Naive thymus-derived CD4-positive, alpha-beta T cell (primary cell): Measurements from ENCODE around the gene TIRAP. TPM values are rescaled to one million over a fixed set of nuclear protein-coding genes. Genes with fewer than 3 reads are reported as not detected.

Experiments
- ATAC-seq: fragments of 150-1000 bp; cut with Tn5 transposase; 2 replicates; pipeline ENCODE4 v1.10.0; 2021; ENCODE audit warnings: mild to moderate bottlenecking, moderate library complexity
- CTCF ChIA-PET: fragments of 350-600 bp; sonication (Branson Sonifier 250); formaldehyde crosslinking; loops from one replicate; lab custom pipeline; 2021; ENCODE audit warnings: antibody characterized with exemption; lab: Charles Lee
- POLR2A ChIA-PET: fragments of 350-600 bp; sonication (Branson Sonifier 250); formaldehyde crosslinking; loops from one replicate; lab custom pipeline; 2021; ENCODE audit warnings: antibody characterized with exemption, inconsistent platforms; lab: Charles Lee
- DNase-seq, 9 donors: peaks; one replicate each; pipeline versions ENCODE4 v3.0.0 to v3.0.0-alpha.2; 2020 to 2022; ENCODE audit warnings: mixed read lengths in 1 of 9
- H3K27ac ChIP-seq: one replicate; pipeline ENCODE4 v1.7.0; 2013; ENCODE audit warnings: mild to moderate bottlenecking, low read depth, low read length, moderate library complexity
- H3K27me3 ChIP-seq, 2 donors: one replicate each; pipeline ENCODE4 v1.7.0; 2013; ENCODE audit warnings: low read length in 2 of 2, mild to moderate bottlenecking in 2 of 2, moderate library complexity in 2 of 2; ENCODE audit not compliant: control insufficient read depth in 2 of 2, insufficient read depth in 2 of 2
- H3K36me3 ChIP-seq, 3 experiments: 1 replicate in 2 of 3; 2 replicates in 1 of 3; pipeline ENCODE4 v1.7.0; 2013; ENCODE audit warnings: low read length in 3 of 3, mild to moderate bottlenecking in 3 of 3, moderate library complexity in 1 of 3; ENCODE audit not compliant: insufficient read depth in 3 of 3, control insufficient read depth in 2 of 3
- H3K4me1 ChIP-seq, 2 donors: one replicate each; pipeline ENCODE4 v1.7.0; 2013; ENCODE audit warnings: low read length in 2 of 2, mild to moderate bottlenecking in 2 of 2, moderate library complexity in 1 of 2; ENCODE audit not compliant: control insufficient read depth in 2 of 2, insufficient read depth in 2 of 2
- H3K4me3 ChIP-seq: 2 replicates; pipeline ENCODE4 v1.7.0; 2013; ENCODE audit warnings: mild to moderate bottlenecking, low read length
- H3K9me3 ChIP-seq, 3 experiments: 1 replicate in 2 of 3; 2 replicates in 1 of 3; pipeline ENCODE4 v1.7.0; 2013; ENCODE audit warnings: low read length in 3 of 3; ENCODE audit not compliant: control insufficient read depth in 2 of 3
- H3K27ac Mint-ChIP-seq, 9 donors: one replicate each; pipeline ENCODE4 v1.8.0; 2020 to 2022; ENCODE audit warnings: mixed read lengths in 9 of 9, mild to moderate bottlenecking in 8 of 9, moderate library complexity in 5 of 9, inconsistent platforms in 2 of 9
- H3K27me3 Mint-ChIP-seq, 5 donors: one replicate each; pipeline ENCODE4 v1.8.0; 2021 to 2022; ENCODE audit warnings: mixed read lengths in 5 of 5, mild to moderate bottlenecking in 1 of 5
- H3K36me3 Mint-ChIP-seq, 5 donors: one replicate each; pipeline ENCODE4 v1.8.0; 2020 to 2022; ENCODE audit warnings: mixed read lengths in 5 of 5, mild to moderate bottlenecking in 3 of 5, inconsistent platforms in 1 of 5
- H3K4me1 Mint-ChIP-seq, 7 donors: one replicate each; pipeline ENCODE4 v1.8.0; 2020 to 2022; ENCODE audit warnings: mixed read lengths in 7 of 7, mild to moderate bottlenecking in 3 of 7, inconsistent platforms in 1 of 7
- H3K4me3 Mint-ChIP-seq, 10 donors: one replicate each; pipeline ENCODE4 v1.8.0; 2020 to 2022; ENCODE audit warnings: mild to moderate bottlenecking in 10 of 10, mixed read lengths in 10 of 10, moderate library complexity in 6 of 10, inconsistent platforms in 2 of 10
- H3K9me3 Mint-ChIP-seq, 11 donors: one replicate each; pipeline ENCODE4 v1.8.0; 2020 to 2022; ENCODE audit warnings: mixed read lengths in 11 of 11, mild to moderate bottlenecking in 4 of 11, inconsistent platforms in 1 of 11, moderate library complexity in 1 of 11
- intact Hi-C, 2 donors: fragments of 100-400 bp; cut with micrococcal nuclease; formaldehyde crosslinking; loops; one replicate each; pipeline ENCODE4 v1.15.1; 2023
- polyA plus RNA-seq, 2 donors: library from polyadenylated mRNA; unstranded; fragments of 300-500 nt; fragmentation: Illumina TruSeq; gene quantifications; one replicate each; pipeline ENCODE4 v1.2.3, GENCODE V29; 2021
- total RNA-seq, 6 experiments: library from RNA in 5 of 6; stranded (reverse) in 5 of 6; gene quantifications; 1 replicate in 5 of 6; 2 replicates in 1 of 6; pipeline ENCODE4 v1.2.3 and lab custom pipeline; 2021 to 2026

Gene TIRAP
- total and polyA plus RNA-seq, 7 experiments from 2014 or later: 9.6 to 21.5 (median 16.3) TPM

- ATAC-seq (no peak), DNase-seq (no peak)
- intact Hi-C loops: no loop called here
- H3K9me3 ChIP-seq: no peaks in the 10 kb centered on the region
- peak overlapping the region in 3 of 9 donors; percentile 28 to 75 (median 46) for H3K27ac Mint-ChIP-seq
- CTCF ChIA-PET: no interaction called here
- H3K4me3 Mint-ChIP-seq: no peak overlapping the region
- no peaks in the 10 kb centered on the region for H3K4me1 ChIP-seq
- H3K36me3 ChIP-seq: peaks cover 0 to 11% (median 7%) of the 10 kb centered on the region in 3 experiments
- POLR2A ChIA-PET: no interaction called here
- H3K4me3 ChIP-seq: no peak overlapping the region
- no peaks in the 10 kb centered on the region for H3K27me3 Mint-ChIP-seq
- H3K27me3 ChIP-seq: no peaks in the 10 kb centered on the region
- peaks cover 0 to 8% (median 0%) of the 10 kb centered on the region in 5 donors for H3K36me3 Mint-ChIP-seq
- no peak overlapping the region for H3K27ac ChIP-seq
- no peaks in the 10 kb centered on the region for H3K9me3 Mint-ChIP-seq
- peaks cover 0 to 2% (median 0%) of the 10 kb centered on the region in 7 donors for H3K4me1 Mint-ChIP-seq
Measured at GRCh38 chr11:126256216-126256615, 26.7 kb upstream of the TIRAP start.

- no peak overlapping the region for H3K4me3 ChIP-seq
- intact Hi-C loops: no loop called here
- H3K27me3 ChIP-seq: no peaks in the 10 kb centered on the region
- Mint-ChIP-seq H3K4me1 (peaks cover 0 to 2% (median 0%) of the 10 kb centered on the region in 7 donors), H3K4me3 (no peak overlapping the region), H3K36me3 (peaks cover 0 to 8% (median 0%) of the 10 kb centered on the region in 5 donors), H3K9me3 (no peaks in the 10 kb centered on the region), H3K27ac (peak overlapping the region in 2 of 9 donors; percentile 8 to 75), H3K27me3 (no peaks in the 10 kb centered on the region)
- ChIA-PET CTCF (no interaction called here), POLR2A (no interaction called here)
- H3K27ac ChIP-seq: no peak overlapping the region
- H3K4me1 ChIP-seq: no peaks in the 10 kb centered on the region
- ATAC-seq (no peak), DNase-seq (no peak)
- H3K36me3 ChIP-seq: peaks cover 0 to 15% (median 8%) of the 10 kb centered on the region in 3 experiments
- H3K9me3 ChIP-seq: no peaks in the 10 kb centered on the region
Measured at GRCh38 chr11:126257144-126257543, 25.7 kb upstream of the TIRAP start.

GRCh38 chr11:126257764-126258163 lies 25.1 kb upstream of the TIRAP start:
- H3K4me3 Mint-ChIP-seq: no peak overlapping the region
- H3K27me3 Mint-ChIP-seq: no peaks in the 10 kb centered on the region
- ChIA-PET CTCF (no interaction called here), POLR2A (interaction anchor here (1.4 kb wide), 1 partner anchor 12 kb away, joined by 4 read pairs; the partner anchor contains the start of gene FOXRED1)
- Histone ChIP-seq H3K27ac (no peak overlapping the region), H3K9me3 (no peaks in the 10 kb centered on the region), H3K27me3 (no peaks in the 10 kb centered on the region), H3K36me3 (peaks cover 0 to 21% (median 8%) of the 10 kb centered on the region in 3 experiments), H3K4me1 (no peaks in the 10 kb centered on the region), H3K4me3 (no peak overlapping the region)
- DNase-seq (no peak), ATAC-seq (no peak)
- peaks cover 0 to 2% (median 0%) of the 10 kb centered on the region in 7 donors for H3K4me1 Mint-ChIP-seq
- H3K27ac Mint-ChIP-seq: peak overlapping the region in 1 of 9 donors; percentile 75
- no peaks in the 10 kb centered on the region for H3K9me3 Mint-ChIP-seq
- intact Hi-C loops: no loop called here
- peaks cover 0 to 8% (median under 1%) of the 10 kb centered on the region in 5 donors for H3K36me3 Mint-ChIP-seq

GRCh38 chr11:126262216-126262615 lies 20.7 kb upstream of the TIRAP start:
- H3K4me3 Mint-ChIP-seq: peak overlapping the region in 1 of 10 donors; percentile 4
- ChIA-PET CTCF (no interaction called here), POLR2A (interaction anchor here (0.6 to 1.4 kb wide), 4 partner anchors 19 to 365 kb away, joined by 3 to 5 read pairs (median 4); partner anchors contain the start of genes FAM118B and RPUSD4)
- Histone ChIP-seq H3K27ac (no peak overlapping the region), H3K27me3 (no peaks in the 10 kb centered on the region), H3K9me3 (no peaks in the 10 kb centered on the region), H3K4me1 (peaks cover 3 to 9% of the 10 kb centered on the region in 2 donors), H3K36me3 (peaks cover 19 to 61% (median 39%) of the 10 kb centered on the region in 3 experiments), H3K4me3 (no peak overlapping the region)
- H3K27me3 Mint-ChIP-seq: no peaks in the 10 kb centered on the region
- H3K36me3 Mint-ChIP-seq: peaks cover 10 to 43% (median 31%) of the 10 kb centered on the region in 5 donors
- intact Hi-C loops: no loop called here
- H3K9me3 Mint-ChIP-seq: peaks cover 0 to 2% (median 0%) of the 10 kb centered on the region in 11 donors
- no peak for DNase-seq
- H3K4me1 Mint-ChIP-seq: peaks cover 6 to 17% (median 15%) of the 10 kb centered on the region in 7 donors
- H3K27ac Mint-ChIP-seq: peak overlapping the region in 2 of 9 donors; percentile 10 to 48
- ATAC-seq: no peak

GRCh38 chr11:126263489-126263888 lies 19.4 kb upstream of the TIRAP start:
- POLR2A ChIA-PET: interaction anchor here (1.4 kb wide), 1 partner anchor 18 kb away, joined by 4 read pairs; no protein-coding TSS in a partner anchor
- DNase-seq: no peak

GRCh38 chr11:126265811-126266210 lies 17.1 kb upstream of the TIRAP start:
- peaks cover 0 to 4% (median 0%) of the 10 kb centered on the region in 11 donors for H3K9me3 Mint-ChIP-seq
- H3K27ac ChIP-seq: no peak overlapping the region
- ATAC-seq (no peak), DNase-seq (no peak)
- H3K4me1 Mint-ChIP-seq: peaks cover 23 to 47% (median 42%) of the 10 kb centered on the region in 7 donors
- peaks cover 22 to 23% of the 10 kb centered on the region in 2 donors for H3K4me1 ChIP-seq
- ChIA-PET POLR2A (interaction anchor here (0.8 kb wide), 1 partner anchor 18 kb away, joined by 5 read pairs; no protein-coding TSS in a partner anchor), CTCF (no interaction called here)
- H3K36me3 ChIP-seq: peaks cover 19 to 59% (median 35%) of the 10 kb centered on the region in 3 experiments
- no peaks in the 10 kb centered on the region for H3K9me3 ChIP-seq
- H3K27me3 Mint-ChIP-seq: no peaks in the 10 kb centered on the region
- no peak overlapping the region for H3K4me3 ChIP-seq
- peak overlapping the region in 6 of 10 donors; percentile 4 to 98 (median 43) for H3K4me3 Mint-ChIP-seq
- H3K27me3 ChIP-seq: no peaks in the 10 kb centered on the region
- peak overlapping the region in 6 of 9 donors; percentile 21 to 99 (median 56) for H3K27ac Mint-ChIP-seq
- H3K36me3 Mint-ChIP-seq: peaks cover 10 to 47% (median 31%) of the 10 kb centered on the region in 5 donors
- intact Hi-C loops: no loop called here

More at GRCh38 chr11:126263489-126263888, 19.4 kb upstream of the TIRAP start:
- Histone ChIP-seq H3K4me3 (no peak overlapping the region), H3K27me3 (no peaks in the 10 kb centered on the region), H3K4me1 (peaks cover 12 to 17% of the 10 kb centered on the region in 2 donors), H3K27ac (no peak overlapping the region), H3K9me3 (no peaks in the 10 kb centered on the region), H3K36me3 (peaks cover 19 to 61% (median 39%) of the 10 kb centered on the region in 3 experiments)
- peaks cover 10 to 47% (median 31%) of the 10 kb centered on the region in 5 donors for H3K36me3 Mint-ChIP-seq
- ATAC-seq: no peak
- CTCF ChIA-PET: no interaction called here
- intact Hi-C loops: no loop called here
- H3K4me3 Mint-ChIP-seq: no peak overlapping the region
- peaks cover 0 to 2% (median 0%) of the 10 kb centered on the region in 11 donors for H3K9me3 Mint-ChIP-seq
- H3K27me3 Mint-ChIP-seq: no peaks in the 10 kb centered on the region
- peak overlapping the region in 3 of 9 donors; percentile 4 to 63 (median 19) for H3K27ac Mint-ChIP-seq
- peaks cover 11 to 25% (median 23%) of the 10 kb centered on the region in 7 donors for H3K4me1 Mint-ChIP-seq
